HEK293 (cell line): ENCODE measurements around the gene IMPG1.

Experiments used
- MZF1 ChIP-seq: fragments of 450-650 bp; formaldehyde crosslinking; IDR thresholded peaks from 2 replicates; pipeline ENCODE4 v1.5.1; 2017; ENCODE audit warnings: missing biosample characterization, missing genetic modification characterization, borderline replicate concordance
- SETDB1 ChIP-seq: IDR thresholded peaks from one replicate; pipeline ENCODE4 v1.6.1; 2017; ENCODE audit warnings: mild to moderate bottlenecking, low read length, moderate library complexity, mixed read lengths; ENCODE audit not compliant: insufficient read length
- SP2 ChIP-seq: fragments of 450-650 bp; formaldehyde crosslinking; IDR thresholded peaks from 2 replicates; pipeline ENCODE4 v1.5.1; 2016; ENCODE audit warnings: missing biosample characterization, missing genetic modification characterization
- YY1 ChIP-seq: fragments of 450-650 bp; formaldehyde crosslinking; IDR thresholded peaks from 2 replicates; pipeline ENCODE4 v1.5.1; 2018; ENCODE audit warnings: missing biosample characterization, missing genetic modification characterization
- ZNF155 ChIP-seq: fragments of 450-650 bp; formaldehyde crosslinking; IDR thresholded peaks from 2 replicates; pipeline ENCODE4 v1.5.1; 2016; ENCODE audit warnings: missing biosample characterization, missing genetic modification characterization
- ZNF202 ChIP-seq: fragments of 450-650 bp; formaldehyde crosslinking; IDR thresholded peaks from 2 replicates; pipeline ENCODE4 v1.5.1; 2016; ENCODE audit warnings: missing biosample characterization, missing genetic modification characterization, borderline replicate concordance
- ZNF426 ChIP-seq: fragments of 450-650 bp; formaldehyde crosslinking; IDR thresholded peaks from 2 replicates; pipeline ENCODE4 v1.5.1; 2017; ENCODE audit warnings: missing biosample characterization, missing genetic modification characterization, mild to moderate bottlenecking, inconsistent platforms, moderate library complexity
- ZNF626 ChIP-seq: fragments of 450-650 bp; sonication (Bioruptor Pico); formaldehyde crosslinking; IDR thresholded peaks from 2 replicates; pipeline ENCODE4 v1.5.1; 2018; ENCODE audit warnings: missing biosample characterization, missing genetic modification characterization, inconsistent platforms
- ZNF660 ChIP-seq: fragments of 450-650 bp; IDR thresholded peaks from 2 replicates; pipeline ENCODE4 v1.5.1; 2018; ENCODE audit warnings: missing biosample characterization, mild to moderate bottlenecking, missing genetic modification characterization
- TF ChIP-seq, protein P1 (sequence below): fragments of 450-650 bp; formaldehyde crosslinking; IDR thresholded peaks from 2 replicates; pipeline ENCODE4 v1.5.1; 2016; ENCODE audit warnings: missing biosample characterization, missing genetic modification characterization

DNA sequence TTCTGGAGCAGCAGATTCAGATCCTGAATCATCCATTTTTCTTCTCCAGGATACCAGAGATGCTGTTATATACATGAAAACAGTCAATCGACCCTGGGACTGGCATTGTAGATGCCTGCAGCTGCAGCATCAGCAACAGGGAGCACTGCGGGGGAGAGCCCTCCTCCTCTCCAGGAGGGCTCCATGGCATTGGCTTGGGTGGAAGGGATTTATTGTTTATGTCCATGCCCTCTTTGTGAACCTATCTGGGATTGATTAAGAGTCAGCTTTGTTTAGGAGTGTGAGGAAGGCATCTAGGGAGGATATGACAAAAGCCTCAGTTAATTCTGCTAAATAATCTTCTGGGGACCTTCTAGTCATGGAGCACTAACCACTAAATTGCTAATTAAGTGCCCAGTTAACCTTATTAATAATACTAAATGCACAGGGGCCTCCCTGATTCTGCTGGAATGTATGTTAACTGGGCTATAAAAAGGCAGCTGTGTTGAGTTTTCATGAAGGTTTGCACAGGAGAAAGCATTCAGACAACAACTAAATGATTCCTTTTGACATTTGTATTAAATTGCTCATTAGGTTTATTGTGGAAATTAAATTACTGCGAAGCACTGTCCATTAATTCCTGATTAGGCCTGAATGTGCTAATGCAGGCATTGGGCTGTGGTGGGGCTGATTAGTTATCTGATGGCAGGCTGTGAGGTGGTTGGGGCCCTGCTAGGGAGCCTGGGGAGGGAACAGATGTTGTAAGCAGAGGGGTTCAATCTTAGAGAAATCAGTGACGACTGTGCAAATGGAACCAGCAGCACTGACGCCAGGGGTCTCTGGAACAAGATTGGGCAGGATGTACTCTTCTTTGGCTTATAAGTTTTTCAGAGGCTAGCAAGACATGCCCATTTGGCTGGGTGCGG, 57.6 kb downstream of the IMPG1 start:
- no peak for TF ChIP-seq ZNF155 (tag by site-specific recombination)
- TF ChIP-seq SP2 (tag by site-specific recombination), result no peak
- TF ChIP-seq SETDB1, result no peak
- TF ChIP-seq, protein P1, sequence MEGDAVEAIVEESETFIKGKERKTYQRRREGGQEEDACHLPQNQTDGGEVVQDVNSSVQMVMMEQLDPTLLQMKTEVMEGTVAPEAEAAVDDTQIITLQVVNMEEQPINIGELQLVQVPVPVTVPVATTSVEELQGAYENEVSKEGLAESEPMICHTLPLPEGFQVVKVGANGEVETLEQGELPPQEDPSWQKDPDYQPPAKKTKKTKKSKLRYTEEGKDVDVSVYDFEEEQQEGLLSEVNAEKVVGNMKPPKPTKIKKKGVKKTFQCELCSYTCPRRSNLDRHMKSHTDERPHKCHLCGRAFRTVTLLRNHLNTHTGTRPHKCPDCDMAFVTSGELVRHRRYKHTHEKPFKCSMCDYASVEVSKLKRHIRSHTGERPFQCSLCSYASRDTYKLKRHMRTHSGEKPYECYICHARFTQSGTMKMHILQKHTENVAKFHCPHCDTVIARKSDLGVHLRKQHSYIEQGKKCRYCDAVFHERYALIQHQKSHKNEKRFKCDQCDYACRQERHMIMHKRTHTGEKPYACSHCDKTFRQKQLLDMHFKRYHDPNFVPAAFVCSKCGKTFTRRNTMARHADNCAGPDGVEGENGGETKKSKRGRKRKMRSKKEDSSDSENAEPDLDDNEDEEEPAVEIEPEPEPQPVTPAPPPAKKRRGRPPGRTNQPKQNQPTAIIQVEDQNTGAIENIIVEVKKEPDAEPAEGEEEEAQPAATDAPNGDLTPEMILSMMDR, result no peak
- TF ChIP-seq MZF1 (tag by site-specific recombination), result no peak
- no peak for TF ChIP-seq YY1 (tag by site-specific recombination)
- no peak for TF ChIP-seq ZNF626
- TF ChIP-seq ZNF202 (tag by site-specific recombination), result no peak
- no peak for TF ChIP-seq ZNF426
- no peak for TF ChIP-seq ZNF660 (tag by site-specific recombination)
